Thyroid gland (tissue), 4 donors: ENCODE measurements around the gene NDUFB2. TPM values are rescaled to one million over a fixed set of nuclear protein-coding genes. Genes with fewer than 3 reads are reported as not detected.
"Not testable (repeated sequence)": the region's sequence is repeated elsewhere in the genome, so short reads cannot be mapped to it uniquely, and the experiment has no call there.

Experiments
- DNase-seq, 2 donors: peaks; one replicate each; pipeline ENCODE4 v3.0.0-alpha.2; 2019
- H3K27ac ChIP-seq, 3 donors: fragments of 200-600 bp; sonication (generic); 1 replicate in 2 of 3; 2 replicates in 1 of 3; pipeline ENCODE4 v1.5.1; 2016 to 2019; ENCODE audit warnings: mild to moderate bottlenecking in 1 of 3, moderate library complexity in 1 of 3
- H3K27me3 ChIP-seq: fragments of 200-600 bp; sonication (generic); one replicate; pipeline ENCODE4 v1.5.1; 2019
- H3K36me3 ChIP-seq, 2 donors: fragments of 200-600 bp; sonication (generic); one replicate each; pipeline ENCODE4 v1.5.1; 2016 to 2019
- H3K4me1 ChIP-seq, 2 donors: fragments of 200-600 bp; sonication (generic); one replicate each; pipeline ENCODE4 v1.5.1; 2017 to 2019
- H3K4me3 ChIP-seq, 3 donors: fragments of 200-600 bp; sonication (generic); replicated peaks in 1 of 3; 1 replicate in 2 of 3; 2 replicates in 1 of 3; pipeline ENCODE4 v1.5.1; 2016; ENCODE audit warnings: mild to moderate bottlenecking in 1 of 3
- H3K9me3 ChIP-seq: fragments of 200-600 bp; sonication (generic); one replicate; pipeline ENCODE4 v1.5.1; 2017
- POLR2A ChIP-seq, 2 donors: fragments of 450-650 bp; IDR thresholded peaks; one replicate each; pipeline ENCODE4 v1.6.1; 2017; ENCODE audit warnings: antibody characterized with exemption in 2 of 2, mild to moderate bottlenecking in 2 of 2, moderate library complexity in 1 of 2
- WGBS, 2 donors: methylation state at CpG; one replicate each; pipeline ENCODE4 v1.1.5; 2017; 5-methylcytosine and 5-hydroxymethylcytosine counted together
- intact Hi-C: fragments of 100-400 bp; cut with DNase I; formaldehyde crosslinking; loops from one replicate; pipeline ENCODE4 v1.15.1; 2023
- total RNA-seq, 4 donors: library from RNA; depleted of rRNA; stranded (reverse); fragments of >200 nt; gene quantifications; one replicate each; pipeline ENCODE4 v1.2.3, GENCODE V29; 2016
- TF ChIP-seq, protein P1 (sequence below), 6 experiments: fragments of 200-600 bp in 3 of 6; fragments of 450-650 bp in 3 of 6; sonication (generic) in 3 of 6; IDR thresholded peaks; one replicate each; pipeline ENCODE4 v1.5.1; 2016 to 2019; ENCODE audit warnings: antibody characterized with exemption in 6 of 6, mild to moderate bottlenecking in 2 of 6, inconsistent platforms in 1 of 6, moderate library complexity in 1 of 6

NDUFB2 gene
- total RNA-seq, 4 donors from 2014 or later: 213 to 955 (median 698) TPM

DNA sequence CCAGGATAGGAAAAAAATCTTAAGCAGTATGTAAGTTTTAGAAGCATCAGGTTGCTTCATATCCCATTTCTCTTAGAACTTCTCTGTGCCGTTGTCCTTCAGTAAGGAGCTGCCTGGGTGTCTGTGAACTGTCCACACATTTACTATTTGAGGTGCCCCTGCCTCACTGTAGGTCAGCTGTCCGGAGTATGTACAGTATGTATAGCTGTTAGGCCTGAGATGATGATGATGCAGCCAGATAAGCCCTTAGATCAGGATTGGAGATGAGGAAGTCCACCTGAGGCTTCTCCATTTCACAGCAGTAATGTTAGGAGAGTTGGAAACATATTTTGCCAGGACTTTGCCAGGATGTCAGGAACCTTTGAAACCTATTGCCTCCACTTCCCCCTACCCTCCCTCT is 7.7 kb downstream of the NDUFB2 start:
- no peak overlapping the region for H3K27ac ChIP-seq
- no peak for TF ChIP-seq POLR2A (IDR thresholded peaks at IDR 0.05)
- TF ChIP-seq, protein P1, sequence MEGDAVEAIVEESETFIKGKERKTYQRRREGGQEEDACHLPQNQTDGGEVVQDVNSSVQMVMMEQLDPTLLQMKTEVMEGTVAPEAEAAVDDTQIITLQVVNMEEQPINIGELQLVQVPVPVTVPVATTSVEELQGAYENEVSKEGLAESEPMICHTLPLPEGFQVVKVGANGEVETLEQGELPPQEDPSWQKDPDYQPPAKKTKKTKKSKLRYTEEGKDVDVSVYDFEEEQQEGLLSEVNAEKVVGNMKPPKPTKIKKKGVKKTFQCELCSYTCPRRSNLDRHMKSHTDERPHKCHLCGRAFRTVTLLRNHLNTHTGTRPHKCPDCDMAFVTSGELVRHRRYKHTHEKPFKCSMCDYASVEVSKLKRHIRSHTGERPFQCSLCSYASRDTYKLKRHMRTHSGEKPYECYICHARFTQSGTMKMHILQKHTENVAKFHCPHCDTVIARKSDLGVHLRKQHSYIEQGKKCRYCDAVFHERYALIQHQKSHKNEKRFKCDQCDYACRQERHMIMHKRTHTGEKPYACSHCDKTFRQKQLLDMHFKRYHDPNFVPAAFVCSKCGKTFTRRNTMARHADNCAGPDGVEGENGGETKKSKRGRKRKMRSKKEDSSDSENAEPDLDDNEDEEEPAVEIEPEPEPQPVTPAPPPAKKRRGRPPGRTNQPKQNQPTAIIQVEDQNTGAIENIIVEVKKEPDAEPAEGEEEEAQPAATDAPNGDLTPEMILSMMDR (IDR thresholded peaks at IDR 0.05): no peak
- no peak overlapping the region for H3K4me3 ChIP-seq
- intact Hi-C loops: no loop called here
- peaks cover 9 to 14% of the 10 kb centered on the region in 2 donors for H3K36me3 ChIP-seq
- 97 to 100% methylated on average over 2 of the region's 2 CpGs for WGBS, 2 donors
- peaks cover 4 to 6% of the 10 kb centered on the region in 2 donors for H3K4me1 ChIP-seq
- DNase-seq: no peak
- H3K27me3 ChIP-seq: no peaks in the 10 kb centered on the region
- no peaks in the 10 kb centered on the region for H3K9me3 ChIP-seq

DNA sequence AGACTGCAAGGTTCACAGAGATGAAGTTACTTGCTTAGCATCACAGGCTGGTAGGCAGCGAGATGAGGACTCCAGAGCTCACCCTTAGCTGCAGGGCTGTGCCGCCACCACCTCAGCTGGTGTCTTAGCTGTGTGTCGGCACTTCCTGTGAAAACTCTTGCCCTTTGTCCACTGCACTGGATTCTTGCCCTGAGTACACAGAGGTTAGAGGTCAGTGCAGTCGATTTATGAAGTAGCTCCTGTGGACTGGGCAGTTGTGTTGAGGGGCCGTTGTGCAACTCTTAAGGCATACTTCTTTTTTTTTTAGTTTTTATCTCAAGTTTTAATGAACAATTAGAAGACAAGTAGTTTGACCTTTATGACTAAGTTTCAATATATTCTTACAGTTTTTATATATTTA is 10.6 kb downstream of the NDUFB2 start:
- Histone ChIP-seq H3K4me3 (no peak overlapping the region), H3K9me3 (no peaks in the 10 kb centered on the region), H3K27me3 (no peaks in the 10 kb centered on the region), H3K4me1 (peaks cover 3 to 6% of the 10 kb centered on the region in 2 donors), H3K27ac (no peak overlapping the region), H3K36me3 (peaks cover 9 to 14% of the 10 kb centered on the region in 2 donors)
- WGBS, 2 donors: 78 to 84% methylated on average over 5 of the region's 5 CpGs
- intact Hi-C loops: no loop called here
- DNase-seq: no peak
- TF ChIP-seq, protein P1 (IDR thresholded peaks at IDR 0.05): no peak
- TF ChIP-seq POLR2A (IDR thresholded peaks at IDR 0.05): no peak

DNA sequence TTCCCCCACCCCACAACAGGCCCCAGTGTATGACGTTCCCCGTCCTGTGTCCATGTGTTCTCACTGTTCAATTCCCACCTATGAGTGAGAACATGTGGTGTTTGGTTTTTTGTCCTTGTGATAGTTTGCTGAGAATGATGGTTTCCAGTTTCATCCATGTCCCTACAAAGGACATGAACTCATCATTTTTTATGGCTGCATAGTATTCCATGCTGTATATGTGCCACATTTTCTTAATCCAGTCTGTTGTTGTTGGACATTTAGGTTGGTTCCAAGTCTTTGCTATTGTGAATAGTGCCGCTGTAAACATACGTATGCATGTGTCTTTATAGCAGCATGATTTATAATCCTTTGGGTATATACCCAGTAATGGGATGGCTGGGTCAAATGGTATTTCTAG is 12.3 kb downstream of the NDUFB2 start:
- H3K4me3 ChIP-seq, intact Hi-C loops, H3K4me1 ChIP-seq, DNase-seq, H3K9me3 ChIP-seq, H3K27ac ChIP-seq, H3K27me3 ChIP-seq: not testable (repeated sequence)
- H3K36me3 ChIP-seq: peaks cover 9 to 14% of the 10 kb centered on the region in 2 donors
- WGBS, 2 donors: 95 to 97% methylated on average over 4 of the region's 4 CpGs

DNA sequence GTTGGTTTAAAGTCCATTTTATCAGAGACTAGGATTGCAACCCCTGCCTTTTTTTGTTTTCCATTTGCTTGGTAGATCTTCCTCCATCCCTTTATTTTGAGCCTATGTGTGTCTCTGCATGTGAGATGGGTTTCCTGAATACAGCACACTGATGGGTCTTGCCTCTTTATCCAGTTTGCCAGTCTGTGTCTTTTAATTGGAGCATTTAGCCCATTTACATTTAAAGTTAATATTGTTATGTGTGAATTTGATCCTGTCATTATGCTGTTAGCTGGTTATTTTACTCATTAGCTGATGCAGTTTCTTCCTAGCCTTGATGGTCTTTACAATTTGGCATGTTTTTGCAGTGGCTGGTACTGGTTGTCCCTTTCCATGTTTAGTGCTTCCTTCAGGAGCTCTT is 15.9 kb downstream of the NDUFB2 start:
- H3K4me1 ChIP-seq: peaks cover 11 to 32% of the 10 kb centered on the region in 2 donors
- H3K9me3 ChIP-seq, H3K4me3 ChIP-seq, H3K36me3 ChIP-seq, H3K27me3 ChIP-seq, intact Hi-C loops, H3K27ac ChIP-seq, DNase-seq: not testable (repeated sequence)

DNA sequence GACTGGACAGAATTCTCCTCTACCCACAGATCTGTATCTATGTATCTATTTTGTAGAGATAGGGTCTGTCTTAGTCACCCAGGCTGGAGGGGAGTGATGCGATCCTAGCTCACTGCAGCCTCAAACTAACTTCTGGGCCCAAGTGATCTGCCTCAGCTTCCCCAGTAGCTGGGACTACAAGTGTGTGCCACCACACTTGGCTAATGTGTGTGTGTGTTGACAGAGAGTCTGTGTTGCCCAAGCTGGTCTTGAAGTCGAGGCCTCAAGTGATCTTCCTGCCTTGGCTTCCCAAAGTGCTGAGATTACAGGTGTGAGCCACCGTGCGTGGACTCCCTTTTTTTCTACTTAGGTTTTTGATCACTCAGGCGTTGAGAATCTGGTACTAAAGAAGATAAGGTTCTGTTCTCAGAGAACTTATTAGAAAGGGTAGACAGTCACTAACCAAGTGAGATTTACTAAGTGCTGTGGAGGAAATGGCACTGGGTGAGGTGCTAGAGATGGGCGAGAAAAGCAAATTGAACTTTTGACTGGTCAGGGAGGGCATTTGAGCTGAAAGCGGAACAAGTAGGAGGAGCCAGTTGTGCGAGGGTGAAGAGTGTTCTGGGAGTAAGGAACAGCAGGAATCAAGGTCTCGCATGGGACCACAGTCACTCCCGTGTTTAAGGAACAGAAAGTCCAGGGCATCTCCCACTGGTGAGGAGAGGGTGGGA is 18.0 kb downstream of the NDUFB2 start:
- intact Hi-C loops: no loop called here
- H3K27ac ChIP-seq: no peak overlapping the region
- TF ChIP-seq, protein P1 (IDR thresholded peaks at IDR 0.05): no peak
- TF ChIP-seq POLR2A (IDR thresholded peaks at IDR 0.05): no peak
- H3K9me3 ChIP-seq: no peaks in the 10 kb centered on the region
- no peak for DNase-seq
- H3K4me1 ChIP-seq: peaks cover 26 to 46% of the 10 kb centered on the region in 2 donors
- H3K36me3 ChIP-seq: no peaks in the 10 kb centered on the region
- H3K4me3 ChIP-seq: no peak overlapping the region
- 88 to 90% methylated on average over 10 of the region's 10 CpGs for WGBS, 2 donors
- H3K27me3 ChIP-seq: no peaks in the 10 kb centered on the region

DNA sequence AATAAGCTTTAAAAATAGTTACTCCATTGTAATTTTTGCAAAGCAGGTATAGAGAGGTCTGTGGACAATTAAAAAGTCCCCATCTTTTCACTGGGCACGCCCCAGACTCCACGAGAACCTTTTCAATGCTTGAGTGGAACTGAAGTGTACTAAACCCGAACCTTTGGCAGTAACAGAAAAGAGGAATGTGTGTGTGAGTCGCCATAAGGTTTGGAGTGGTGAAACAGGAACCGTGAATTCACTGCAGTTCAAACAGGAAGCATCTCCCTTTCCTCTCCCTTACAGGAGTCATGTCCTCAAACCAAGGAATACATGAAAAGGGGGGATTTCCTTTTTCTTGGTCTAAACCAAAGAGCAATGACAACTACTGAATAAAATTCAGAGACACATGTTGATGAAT is 23.2 kb downstream of the NDUFB2 start:
- intact Hi-C loops: no loop called here
- Histone ChIP-seq H3K27me3 (no peaks in the 10 kb centered on the region), H3K36me3 (no peaks in the 10 kb centered on the region), H3K4me1 (peaks cover 60 to 78% of the 10 kb centered on the region in 2 donors), H3K27ac (peak overlapping the region; percentile 28 to 65 (median 63)), H3K9me3 (no peaks in the 10 kb centered on the region), H3K4me3 (no peak overlapping the region)
- 20 to 23% methylated on average over 5 of the region's 5 CpGs for WGBS, 2 donors
- no peak for TF ChIP-seq POLR2A (IDR thresholded peaks at IDR 0.05)
- TF ChIP-seq, protein P1 (IDR thresholded peaks at IDR 0.05): no peak
- peak; percentile 67 to 70 for DNase-seq
